Activated CD4-positive, alpha-beta T cell treated with anti-CD3 and anti-CD28 coated beads for 4 hours (primary cell): ENCODE measurements around the gene CDT1.
"Not testable (repeated sequence)": the region's sequence is repeated elsewhere in the genome, so short reads cannot be mapped to it uniquely, and the experiment has no call there.

Experiments used
- DNase-seq, 2 donors: peaks; one replicate each; pipeline ENCODE4 v3.0.0-alpha.2; 2020

The CDT1 gene

DNA sequence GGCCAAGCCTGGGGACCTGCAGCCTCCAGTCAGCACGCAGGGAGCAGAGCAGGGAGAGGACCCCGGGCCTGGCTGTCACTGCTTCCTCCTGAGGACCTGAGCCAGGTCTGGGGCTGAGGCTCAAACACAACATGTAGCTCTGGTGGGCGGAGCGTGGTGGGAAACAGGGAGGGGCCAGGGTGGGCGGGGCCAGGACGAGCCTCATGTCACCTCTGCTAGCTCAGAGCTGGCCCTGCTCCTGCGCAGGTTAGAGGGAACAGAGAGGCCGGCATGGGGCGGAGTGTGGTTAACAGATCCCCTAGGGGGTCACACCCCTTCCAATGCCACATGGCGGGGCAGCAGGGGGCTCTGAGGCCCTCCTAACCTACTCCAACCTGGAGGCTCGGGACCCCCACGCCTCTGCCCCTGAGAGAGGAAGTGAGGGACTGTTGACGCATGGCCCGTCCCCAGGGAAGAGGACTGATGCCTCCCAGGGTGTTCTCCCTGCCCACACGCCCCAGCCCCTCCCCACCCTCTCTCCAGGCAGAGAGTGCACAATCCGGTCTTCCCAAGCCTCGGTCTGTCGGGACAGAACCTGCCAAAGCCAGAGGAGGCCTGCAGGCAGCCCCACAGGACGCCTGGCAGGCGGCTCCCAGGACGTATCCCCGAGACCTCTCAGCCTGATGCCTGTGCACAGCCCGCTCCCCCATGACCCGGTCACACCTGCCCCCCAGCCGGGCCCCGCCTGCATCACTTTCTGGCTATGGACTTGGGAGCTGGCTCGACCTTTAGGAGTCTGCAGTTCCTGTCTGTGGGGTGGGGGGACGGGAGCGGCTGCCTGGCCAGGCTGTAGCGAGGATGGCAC is 33.8 kb upstream of the CDT1 start:
- no peak for DNase-seq

GRCh38 chr16:88770461-88771293 is 32.9 kb upstream of the CDT1 start:
- DNase-seq, result no peak

GRCh38 chr16:88771294-88771772 is 32.3 kb upstream of the CDT1 start:
- DNase-seq, result no peak

GRCh38 chr16:88771781-88772180 is 31.8 kb upstream of the CDT1 start:
- not testable (repeated sequence) for DNase-seq

GRCh38 chr16:88772871-88773811 is 30.4 kb upstream of the CDT1 start:
- no peak for DNase-seq

DNA sequence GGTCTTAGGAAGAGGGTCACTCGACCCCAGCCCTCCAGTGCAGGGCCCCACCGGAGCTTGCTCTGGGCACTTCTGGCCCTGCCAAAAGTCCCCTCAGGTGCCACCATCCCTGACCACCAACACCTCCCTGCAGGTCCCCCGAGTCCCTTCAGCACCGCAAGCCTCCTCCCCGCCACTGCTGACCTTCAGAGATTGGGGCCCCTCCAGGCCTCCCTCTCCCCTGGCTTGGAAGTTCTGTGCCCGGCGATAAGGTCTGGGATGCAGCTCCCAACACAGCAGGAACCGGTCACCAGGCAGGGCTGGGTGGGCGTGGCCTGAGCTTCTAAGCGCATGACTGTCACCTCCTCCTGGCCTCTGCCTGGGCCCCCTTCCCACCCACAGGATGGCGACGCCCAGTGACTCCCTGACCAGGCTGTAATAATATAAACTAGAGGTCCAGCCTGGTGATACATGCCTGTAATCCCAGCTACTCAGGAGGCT is 29.7 kb upstream of the CDT1 start:
- no peak for DNase-seq

DNA sequence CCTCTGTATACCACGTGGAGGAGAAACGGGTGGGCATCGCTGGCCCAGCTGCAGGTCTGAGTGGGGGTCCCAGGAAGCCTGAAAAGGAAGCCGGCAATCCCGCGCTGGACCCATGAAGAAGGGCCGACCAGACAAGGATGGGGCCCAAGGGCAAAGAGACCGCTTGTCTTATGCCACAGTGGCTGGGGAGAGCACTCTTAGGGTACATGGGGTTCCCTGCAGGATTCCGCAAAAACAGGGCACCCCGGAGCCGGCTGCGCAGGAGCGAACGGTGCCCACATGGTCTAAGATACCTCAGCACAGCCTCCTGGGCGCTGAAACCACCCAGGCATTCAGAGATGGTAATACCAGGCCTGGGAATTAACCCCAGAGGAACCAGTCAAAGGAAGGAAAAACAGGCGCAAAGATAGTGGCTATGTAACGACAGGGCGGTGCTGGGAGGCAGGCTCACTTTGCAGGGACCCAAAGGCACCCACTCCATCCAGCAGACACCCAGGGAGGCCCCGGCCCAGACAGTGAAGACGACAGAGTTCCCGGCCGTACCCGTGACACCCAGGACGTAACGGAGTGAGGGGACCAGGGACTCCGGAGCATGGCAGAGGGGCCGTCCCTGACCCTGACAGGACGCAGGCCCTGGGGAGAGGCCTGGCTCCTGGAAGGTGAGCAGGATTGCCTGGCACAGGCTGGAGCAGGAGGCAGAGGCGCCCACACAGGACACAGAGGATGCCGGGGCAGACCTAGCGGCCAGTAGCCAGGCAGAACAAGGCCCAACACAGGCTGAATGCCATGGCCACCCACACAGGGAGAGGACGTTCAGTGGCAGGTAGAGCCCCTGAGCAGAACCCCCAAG is 28.8 kb upstream of the CDT1 start:
- DNase-seq, result no peak

DNA sequence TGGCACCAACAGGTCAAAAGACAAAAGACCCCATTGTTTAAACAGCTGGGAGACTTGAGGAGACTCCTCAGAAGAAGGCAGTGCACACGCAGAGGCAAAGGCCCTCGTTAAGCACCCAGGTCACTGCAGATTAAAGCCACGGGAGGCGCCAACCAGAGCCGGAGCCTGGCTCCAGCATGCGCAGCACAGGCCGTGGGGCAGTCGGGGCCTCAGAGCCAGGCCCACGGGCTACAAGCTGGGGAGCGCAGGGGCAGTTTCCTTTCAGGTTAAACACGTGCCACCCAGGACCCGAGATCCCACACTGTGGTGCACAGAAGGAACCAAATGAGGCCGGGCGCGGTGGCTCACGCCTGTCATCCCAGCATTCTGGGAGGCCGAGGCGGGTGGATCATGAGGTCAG is 27.8 kb upstream of the CDT1 start:
- DNase-seq, result no peak

DNA sequence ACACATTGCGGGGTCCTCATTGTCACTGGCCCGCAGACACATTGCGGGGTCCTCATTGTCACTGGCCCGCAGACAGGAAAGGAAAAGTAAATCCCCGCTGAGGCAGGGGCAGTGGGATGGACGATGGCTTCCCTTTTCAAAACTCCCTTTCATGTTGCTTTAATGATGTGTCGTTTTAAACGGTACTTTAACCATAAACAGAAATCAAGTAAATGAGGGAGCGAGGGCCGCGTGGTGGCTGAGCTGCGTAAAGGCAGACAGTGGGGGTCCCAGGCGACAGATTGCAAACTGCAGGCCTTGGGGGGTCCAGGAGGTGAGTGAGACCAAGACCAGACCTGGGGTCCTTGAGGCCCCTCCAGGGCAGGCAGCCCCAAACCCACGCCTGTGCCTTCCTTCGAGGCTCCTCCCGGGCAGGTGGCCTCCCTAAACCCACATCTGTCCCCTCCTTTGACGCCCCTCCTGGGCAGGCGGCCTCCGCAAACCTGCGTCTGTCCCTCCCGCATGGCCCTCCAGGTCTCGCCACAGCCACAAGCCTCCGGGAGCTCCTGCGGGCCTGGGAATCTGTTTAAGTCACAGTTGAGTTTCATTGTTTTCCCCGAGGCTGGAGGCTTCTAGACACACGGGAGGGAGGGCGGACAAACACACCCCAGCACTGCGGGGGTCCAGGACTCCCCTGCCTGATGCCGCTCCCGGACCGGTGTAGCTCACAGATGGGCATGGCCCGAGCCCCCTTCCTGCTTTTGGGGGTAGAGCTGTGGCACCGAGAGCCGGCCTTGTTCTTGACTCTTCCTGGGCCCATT is 25.9 kb upstream of the CDT1 start:
- DNase-seq, result no peak

GRCh38 chr16:88778271-88778525 is 25.4 kb upstream of the CDT1 start:
- DNase-seq, result no peak

GRCh38 chr16:88778541-88779065 is 25.0 kb upstream of the CDT1 start:
- DNase-seq, result no peak

DNA sequence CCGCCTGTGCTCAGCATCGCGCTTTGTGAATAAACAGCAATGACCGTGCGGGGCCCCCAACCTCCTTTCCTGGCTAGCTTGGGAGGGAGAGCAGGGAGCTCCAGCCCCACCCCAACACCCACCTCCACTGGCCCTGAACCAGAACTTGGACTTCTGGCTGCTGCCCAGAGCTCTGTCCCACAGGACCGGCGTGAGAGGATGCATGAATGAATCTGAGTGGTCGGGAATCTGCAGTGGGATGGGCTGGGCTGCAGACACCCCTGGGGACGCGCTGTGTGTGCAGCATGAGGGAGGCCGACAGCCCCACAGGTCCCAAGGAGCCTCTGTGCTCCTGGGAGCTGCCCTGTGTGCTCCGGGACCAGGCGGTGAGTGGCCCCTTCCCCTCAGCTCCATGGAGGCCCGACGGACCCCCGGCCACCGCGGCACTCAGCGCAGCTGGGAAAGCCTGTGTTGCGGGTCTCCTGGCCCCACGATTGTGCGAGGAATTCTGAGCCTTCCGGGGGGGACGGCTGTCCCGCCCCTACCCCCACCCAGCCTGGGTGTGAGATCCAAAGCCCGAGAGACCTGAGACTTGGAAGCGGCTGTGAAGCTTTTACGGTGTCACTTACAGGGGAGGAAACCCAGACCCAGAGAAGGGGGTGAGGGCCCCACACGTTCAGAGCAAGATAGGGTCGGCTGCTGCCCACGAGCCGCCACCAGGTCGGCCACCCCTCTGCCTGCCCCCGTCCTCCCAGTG is 24.0 kb upstream of the CDT1 start:
- DNase-seq, result no peak

DNA sequence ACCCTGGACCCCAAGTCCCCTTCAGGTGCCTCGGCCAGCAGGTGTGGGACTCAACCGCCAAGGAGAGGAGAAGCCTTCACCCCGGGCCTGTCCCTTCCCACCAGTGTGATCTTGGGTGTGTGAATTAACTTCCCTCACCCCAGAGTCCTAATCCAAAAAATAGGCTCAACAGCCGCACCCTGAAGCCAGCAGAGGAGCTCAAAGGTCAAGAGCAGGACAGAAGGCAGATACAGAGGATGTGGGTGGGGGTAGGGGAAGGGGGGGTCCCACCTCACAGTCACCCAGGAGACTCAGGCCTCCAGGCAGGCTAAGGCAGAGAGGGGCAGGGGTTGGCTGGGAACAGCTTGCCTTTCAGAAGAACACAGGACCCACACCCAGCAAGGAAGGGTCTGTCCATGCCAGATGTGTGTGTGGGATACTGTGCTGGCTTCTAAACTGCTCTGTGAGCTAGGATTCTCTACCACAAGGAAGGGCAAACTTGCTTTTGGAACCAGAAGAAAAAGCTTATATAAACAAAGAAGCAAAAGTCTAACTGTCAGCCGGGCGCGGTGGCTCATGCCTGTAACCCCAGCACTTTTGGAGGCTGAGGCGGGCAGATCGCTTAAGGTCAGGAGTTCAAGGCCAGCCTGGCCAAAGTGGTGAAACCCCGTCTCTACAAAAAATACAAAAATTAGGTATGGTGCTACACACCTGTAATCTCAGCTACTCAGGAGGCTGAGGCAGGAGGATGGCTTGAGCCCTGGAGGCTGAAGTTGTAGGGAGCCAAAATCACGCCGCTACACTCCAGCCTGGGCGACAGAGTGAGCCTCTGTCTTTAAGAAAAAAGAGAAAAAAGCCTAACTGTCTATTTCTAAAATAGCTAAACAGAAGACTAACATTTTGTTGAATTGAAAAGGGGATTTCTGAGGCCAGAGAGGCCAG is 23.2 kb upstream of the CDT1 start:
- DNase-seq, result no peak

- peak; percentile 68 to 80 for DNase-seq
These were observed 22.2 kb upstream of the CDT1 start for GRCh38 chr16:88781140-88782077.

DNA sequence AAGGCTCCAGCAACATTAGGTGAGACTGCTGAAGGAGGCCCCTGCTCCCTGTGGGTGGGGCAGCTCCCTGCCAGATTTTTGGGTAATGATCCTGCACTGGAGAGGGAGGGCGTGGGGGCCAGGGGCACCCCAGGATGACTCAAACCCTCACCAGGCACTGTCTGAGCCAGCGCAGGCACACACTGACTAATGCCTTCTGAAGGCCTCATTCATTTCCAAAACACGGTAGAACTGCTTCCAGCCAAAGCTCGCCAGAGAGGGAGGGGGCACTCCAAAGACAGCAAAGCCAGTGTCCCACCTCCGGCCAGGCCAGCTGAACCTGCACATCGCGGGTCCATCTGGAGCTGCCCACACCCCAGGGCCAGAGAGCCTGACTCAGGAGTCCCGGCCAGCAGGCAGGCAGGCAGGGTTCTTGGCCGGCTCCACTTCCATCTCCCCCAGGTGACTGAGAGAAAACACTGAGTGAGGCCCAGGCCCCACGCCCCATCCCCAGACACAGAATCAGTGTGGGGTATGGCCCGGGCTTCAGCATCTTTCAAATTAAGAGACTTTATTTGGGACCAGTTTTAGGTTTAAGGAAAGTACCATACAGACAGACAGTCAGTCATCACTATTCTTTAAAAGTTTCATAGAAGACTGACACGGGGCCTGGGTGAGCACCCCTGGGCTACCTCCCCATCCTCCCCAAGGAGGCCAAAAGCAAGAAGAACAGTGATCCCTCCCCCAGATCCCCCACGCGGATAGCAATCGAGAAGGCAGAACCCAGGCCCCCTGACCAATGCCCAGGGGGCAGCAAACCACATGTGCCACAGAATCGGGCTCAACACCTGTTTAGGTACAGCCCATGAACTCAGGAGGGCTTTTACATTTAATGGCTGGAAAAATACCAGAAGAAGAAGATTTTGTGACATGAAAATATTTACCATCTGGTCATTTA is 20.9 kb upstream of the CDT1 start:
- peak; percentile 77 to 81 for DNase-seq

GRCh38 chr16:88783391-88784073 is 20.1 kb upstream of the CDT1 start:
- no peak for DNase-seq
